Measurements from ENCODE around the gene MTNR1A.

The MTNR1A gene

GRCh38 chr4:186554914-186555827, at the start of gene MTNR1A:
TSS of gene MTNR1A (minus strand) at chr4:186555567. CDS start at chr4:186555365, 202 bp downstream.
- DNase-seq = no peak

GRCh38 chr4:186604124-186604807, 48.9 kb upstream of the MTNR1A start:
- DNase-seq = no peak

- no peak for DNase-seq
These were observed 47.6 kb upstream of the MTNR1A start for GRCh38 chr4:186602978-186603377.

- DNase-seq = no peak
These were observed 44.1 kb upstream of the MTNR1A start for GRCh38 chr4:186599483-186599882.

GRCh38 chr4:186598686-186599085, 43.3 kb upstream of the MTNR1A start:
- DNase-seq = no peak

GRCh38 chr4:186596850-186597390, 41.6 kb upstream of the MTNR1A start:
- no peak for DNase-seq

GRCh38 chr4:186596346-186596745, 41.0 kb upstream of the MTNR1A start:
- DNase-seq = no peak

GRCh38 chr4:186593587-186593973, 38.2 kb upstream of the MTNR1A start:
- no peak for DNase-seq

- no peak for DNase-seq
These were observed 37.7 kb upstream of the MTNR1A start for GRCh38 chr4:186592966-186593586.

- no peak for DNase-seq
These were observed 37.1 kb upstream of the MTNR1A start for GRCh38 chr4:186592445-186592844.

GRCh38 chr4:186591651-186592050, 36.3 kb upstream of the MTNR1A start:
- DNase-seq = no peak

- no peak for DNase-seq
These were observed 33.1 kb upstream of the MTNR1A start for GRCh38 chr4:186588503-186588902.

GRCh38 chr4:186587416-186588018, 32.1 kb upstream of the MTNR1A start:
- peak; percentile 65 for DNase-seq

GRCh38 chr4:186586205-186586604, 30.8 kb upstream of the MTNR1A start:
- DNase-seq = no peak

- no peak for DNase-seq
These were observed 29.5 kb upstream of the MTNR1A start for GRCh38 chr4:186584912-186585311.

GRCh38 chr4:186581421-186581820, 26.1 kb upstream of the MTNR1A start:
- no peak for DNase-seq

- DNase-seq = no peak
These were observed 25.3 kb upstream of the MTNR1A start for GRCh38 chr4:186580669-186581068.

- DNase-seq = no peak
These were observed 15.0 kb upstream of the MTNR1A start for GRCh38 chr4:186570193-186570996.

- DNase-seq = no peak
These were observed 14.3 kb upstream of the MTNR1A start for GRCh38 chr4:186569533-186570192.

GRCh38 chr4:186566068-186566467, 10.7 kb upstream of the MTNR1A start:
- no peak for DNase-seq

- DNase-seq = no peak
These were observed 8.4 kb upstream of the MTNR1A start for GRCh38 chr4:186563761-186564160.
